Measurements from ENCODE around the gene MRPS27.
A peak's percentile ranks its signal among the peaks of the same experiment; 100 is the strongest.

The MRPS27 gene

DNA sequence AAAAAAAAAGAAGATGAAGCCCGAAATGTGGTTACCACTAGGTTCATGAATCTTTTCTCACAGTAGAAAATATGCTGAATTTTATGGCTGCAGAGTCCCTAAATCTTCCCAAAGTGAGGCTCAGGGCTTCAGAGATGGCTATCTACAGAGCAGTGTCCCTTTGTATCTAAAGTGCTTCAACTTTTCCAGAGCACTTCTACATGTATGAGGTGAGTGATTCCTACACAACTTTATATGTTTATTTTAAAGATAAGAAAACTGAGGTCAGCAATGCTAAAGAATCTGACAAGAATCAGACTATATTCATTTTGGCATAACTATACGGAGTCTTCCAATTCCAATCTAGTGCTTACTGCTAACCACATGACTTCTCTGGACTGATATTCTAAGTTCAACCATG lies 53.2 kb downstream of the MRPS27 start:
- Histone ChIP-seq H3K4me1 (ENCODE audit: control insufficient read depth, insufficient read depth, low read length, poor library complexity, severe bottlenecking) (no peaks in the 10 kb centered on the region), H3K27ac (ENCODE audit: low read depth, low read length, severe bottlenecking) (no peak overlapping the region)
- WGBS, 2 experiments (ENCODE audit: insufficient coverage in 2 of 2) = 100% methylated on average over 1 of the region's 2 CpGs

DNA sequence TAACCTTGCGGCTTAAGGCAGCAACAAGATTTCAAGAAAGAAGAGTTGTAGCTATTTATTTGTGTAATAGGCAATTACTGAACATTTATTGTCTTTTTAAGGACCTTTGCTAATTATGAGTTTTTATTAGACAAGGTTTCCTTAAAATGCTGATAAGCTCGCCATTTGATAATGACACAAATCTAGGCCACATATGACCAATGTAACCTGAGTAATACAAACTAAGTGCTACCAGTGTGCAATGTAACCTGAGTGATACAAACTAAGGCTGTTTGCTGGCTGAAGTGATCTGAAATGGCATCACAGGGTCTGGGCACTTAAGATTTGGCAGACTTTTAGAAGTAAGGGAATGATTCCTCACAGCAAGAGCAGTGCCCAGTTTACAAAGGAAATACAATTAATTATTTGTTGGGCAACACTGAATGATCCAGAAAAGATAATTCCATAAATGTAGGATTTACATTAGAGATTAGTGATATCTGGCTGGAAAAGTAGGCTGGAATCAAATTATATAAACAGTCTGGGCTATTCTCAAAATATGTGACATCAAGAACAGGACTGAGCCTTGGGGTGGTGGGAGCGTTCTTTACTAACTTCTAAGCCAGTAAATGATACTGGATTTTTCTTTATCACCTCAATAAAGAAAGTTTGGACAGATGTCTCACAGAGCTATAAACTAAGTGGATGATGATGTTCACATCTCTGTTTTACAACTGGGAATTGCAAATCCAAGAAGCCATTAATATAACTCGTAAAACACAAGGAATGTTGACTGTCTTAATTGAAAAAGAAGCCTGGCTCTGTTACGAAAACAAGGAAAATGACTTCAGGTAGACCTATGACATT lies 54.8 kb downstream of the MRPS27 start:
- Histone ChIP-seq H3K9me3 (ENCODE audit: control insufficient read depth, low read length) (no peaks in the 10 kb centered on the region), H3K4me3 (ENCODE audit: extremely low read depth, insufficient read depth, low read length, poor library complexity, severe bottlenecking) (no peak overlapping the region), H3K27ac (ENCODE audit: low read depth, low read length, severe bottlenecking) (no peak overlapping the region), H3K36me3 (ENCODE audit: control insufficient read depth, insufficient read depth, low read length) (peaks cover 3% of the 10 kb centered on the region), H3K4me1 (ENCODE audit: control insufficient read depth, insufficient read depth, low read length, poor library complexity, severe bottlenecking) (no peaks in the 10 kb centered on the region)
- 100% methylated on average over 1 to 2 of the region's 5 CpGs for WGBS, 2 experiments (ENCODE audit: insufficient coverage in 2 of 2)

More for the DNA sequence above, 53.2 kb downstream of the MRPS27 start:
- Histone ChIP-seq H3K36me3 (ENCODE audit: control insufficient read depth, insufficient read depth, low read length) (peaks cover under 1% of the 10 kb centered on the region), H3K9me3 (ENCODE audit: control insufficient read depth, low read length) (no peaks in the 10 kb centered on the region), H3K4me3 (ENCODE audit: extremely low read depth, insufficient read depth, low read length, poor library complexity, severe bottlenecking) (no peak overlapping the region)

GRCh38 chr5:72256536-72256935 lies 63.5 kb downstream of the MRPS27 start:
- peaks cover 8% of the 10 kb centered on the region for H3K36me3 ChIP-seq (ENCODE audit: control insufficient read depth, insufficient read depth, low read length)
- H3K9me3 ChIP-seq (ENCODE audit: control insufficient read depth, low read length) = no peaks in the 10 kb centered on the region
- no peak overlapping the region for H3K4me3 ChIP-seq (ENCODE audit: extremely low read depth, insufficient read depth, low read length, poor library complexity, severe bottlenecking)
- no peak overlapping the region for H3K27ac ChIP-seq (ENCODE audit: low read depth, low read length, severe bottlenecking)
- no CpG with 5 or more reads among the region's 2 CpGs for WGBS, 2 experiments (ENCODE audit: insufficient coverage in 2 of 2)
- no peaks in the 10 kb centered on the region for H3K4me1 ChIP-seq (ENCODE audit: control insufficient read depth, insufficient read depth, low read length, poor library complexity, severe bottlenecking)

DNA sequence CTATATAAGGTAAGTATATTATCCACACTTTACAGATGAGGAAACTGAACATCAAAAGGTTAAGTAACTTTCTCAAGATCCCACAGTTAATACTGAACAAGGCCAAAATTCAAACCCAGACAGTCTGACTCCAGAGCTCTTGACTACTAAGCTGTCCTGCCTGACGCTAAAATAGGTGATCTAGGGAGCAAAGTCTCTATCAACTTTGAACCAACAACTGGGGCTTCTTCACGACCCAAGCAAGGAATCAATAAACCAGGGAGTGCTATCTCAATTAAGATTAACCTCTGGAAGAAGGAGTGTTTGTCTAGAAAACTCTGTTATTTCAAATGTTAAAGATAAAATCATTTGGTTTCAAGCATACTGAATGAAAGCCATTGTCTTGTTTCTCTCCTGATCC lies 64.4 kb downstream of the MRPS27 start:
- 100% methylated on average over 1 of the region's 2 CpGs for WGBS, 2 experiments (ENCODE audit: insufficient coverage in 2 of 2)
- Histone ChIP-seq H3K36me3 (ENCODE audit: control insufficient read depth, insufficient read depth, low read length) (peaks cover 5% of the 10 kb centered on the region), H3K9me3 (ENCODE audit: control insufficient read depth, low read length) (no peaks in the 10 kb centered on the region), H3K4me3 (ENCODE audit: extremely low read depth, insufficient read depth, low read length, poor library complexity, severe bottlenecking) (no peak overlapping the region), H3K27ac (ENCODE audit: low read depth, low read length, severe bottlenecking) (no peak overlapping the region), H3K4me1 (ENCODE audit: control insufficient read depth, insufficient read depth, low read length, poor library complexity, severe bottlenecking) (no peaks in the 10 kb centered on the region)

GRCh38 chr5:72255237-72255636 lies 64.8 kb downstream of the MRPS27 start:
- no peak overlapping the region for H3K27ac ChIP-seq (ENCODE audit: low read depth, low read length, severe bottlenecking)
- H3K4me3 ChIP-seq (ENCODE audit: extremely low read depth, insufficient read depth, low read length, poor library complexity, severe bottlenecking) = no peak overlapping the region
- H3K9me3 ChIP-seq (ENCODE audit: control insufficient read depth, low read length) = no peaks in the 10 kb centered on the region
- H3K36me3 ChIP-seq (ENCODE audit: control insufficient read depth, insufficient read depth, low read length) = peaks cover 5% of the 10 kb centered on the region
- H3K4me1 ChIP-seq (ENCODE audit: control insufficient read depth, insufficient read depth, low read length, poor library complexity, severe bottlenecking) = no peaks in the 10 kb centered on the region
- 84 to 100% methylated on average over 1 to 2 of the region's 3 CpGs for WGBS, 2 experiments (ENCODE audit: insufficient coverage in 2 of 2)

DNA sequence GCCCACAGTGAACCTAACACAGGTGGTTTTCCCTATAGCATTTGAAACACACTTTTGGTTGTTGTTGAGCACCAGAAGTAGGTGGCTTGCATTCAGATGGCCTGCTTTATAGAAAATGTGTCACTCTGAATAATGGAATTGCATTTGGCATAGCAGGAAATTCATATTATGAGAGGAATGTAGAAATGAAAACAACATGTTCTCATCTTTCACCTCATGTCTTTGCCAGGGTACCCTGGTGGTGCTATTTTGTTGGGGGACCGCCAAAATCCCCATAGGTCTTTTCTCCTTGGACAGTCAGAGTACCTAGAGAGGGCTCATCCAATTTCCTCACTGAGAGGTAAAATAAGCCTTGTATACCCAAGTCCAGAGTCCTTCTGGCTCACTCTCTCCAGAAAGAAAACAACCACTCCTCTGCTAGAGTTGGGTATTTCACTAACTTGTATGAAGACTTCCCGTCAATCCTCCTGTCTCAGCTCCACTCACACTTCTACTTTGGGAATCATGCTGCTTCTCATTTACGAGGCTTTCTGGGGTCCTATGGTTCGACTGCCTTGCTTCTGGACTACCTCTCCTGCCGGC lies 67.4 kb downstream of the MRPS27 start:
- Histone ChIP-seq H3K4me3 (ENCODE audit: extremely low read depth, insufficient read depth, low read length, poor library complexity, severe bottlenecking) (no peak overlapping the region), H3K4me1 (ENCODE audit: control insufficient read depth, insufficient read depth, low read length, poor library complexity, severe bottlenecking) (peaks cover 11% of the 10 kb centered on the region), H3K27ac (ENCODE audit: low read depth, low read length, severe bottlenecking) (no peak overlapping the region), H3K36me3 (ENCODE audit: control insufficient read depth, insufficient read depth, low read length) (no peaks in the 10 kb centered on the region), H3K9me3 (ENCODE audit: control insufficient read depth, low read length) (no peaks in the 10 kb centered on the region)
- 93 to 98% methylated on average over 5 of the region's 5 CpGs for WGBS, 2 experiments (ENCODE audit: insufficient coverage in 2 of 2)

GRCh38 chr5:72252008-72252407 lies 68.0 kb downstream of the MRPS27 start:
- Histone ChIP-seq H3K27ac (ENCODE audit: low read depth, low read length, severe bottlenecking) (no peak overlapping the region), H3K36me3 (ENCODE audit: control insufficient read depth, insufficient read depth, low read length) (no peaks in the 10 kb centered on the region), H3K4me3 (ENCODE audit: extremely low read depth, insufficient read depth, low read length, poor library complexity, severe bottlenecking) (no peak overlapping the region), H3K9me3 (ENCODE audit: control insufficient read depth, low read length) (no peaks in the 10 kb centered on the region), H3K4me1 (ENCODE audit: control insufficient read depth, insufficient read depth, low read length, poor library complexity, severe bottlenecking) (peaks cover 14% of the 10 kb centered on the region)

GRCh38 chr5:72251386-72251785 lies 68.7 kb downstream of the MRPS27 start:
- Histone ChIP-seq H3K9me3 (ENCODE audit: control insufficient read depth, low read length) (no peaks in the 10 kb centered on the region), H3K27ac (ENCODE audit: low read depth, low read length, severe bottlenecking) (no peak overlapping the region), H3K4me3 (ENCODE audit: extremely low read depth, insufficient read depth, low read length, poor library complexity, severe bottlenecking) (no peak overlapping the region), H3K4me1 (ENCODE audit: control insufficient read depth, insufficient read depth, low read length, poor library complexity, severe bottlenecking) (peaks cover 20% of the 10 kb centered on the region), H3K36me3 (ENCODE audit: control insufficient read depth, insufficient read depth, low read length) (no peaks in the 10 kb centered on the region)
- 100% methylated on average over 1 of the region's 1 CpG; no CpG with 5 or more reads in 1 of the 2 experiments for WGBS, 2 experiments (ENCODE audit: insufficient coverage in 2 of 2)

DNA sequence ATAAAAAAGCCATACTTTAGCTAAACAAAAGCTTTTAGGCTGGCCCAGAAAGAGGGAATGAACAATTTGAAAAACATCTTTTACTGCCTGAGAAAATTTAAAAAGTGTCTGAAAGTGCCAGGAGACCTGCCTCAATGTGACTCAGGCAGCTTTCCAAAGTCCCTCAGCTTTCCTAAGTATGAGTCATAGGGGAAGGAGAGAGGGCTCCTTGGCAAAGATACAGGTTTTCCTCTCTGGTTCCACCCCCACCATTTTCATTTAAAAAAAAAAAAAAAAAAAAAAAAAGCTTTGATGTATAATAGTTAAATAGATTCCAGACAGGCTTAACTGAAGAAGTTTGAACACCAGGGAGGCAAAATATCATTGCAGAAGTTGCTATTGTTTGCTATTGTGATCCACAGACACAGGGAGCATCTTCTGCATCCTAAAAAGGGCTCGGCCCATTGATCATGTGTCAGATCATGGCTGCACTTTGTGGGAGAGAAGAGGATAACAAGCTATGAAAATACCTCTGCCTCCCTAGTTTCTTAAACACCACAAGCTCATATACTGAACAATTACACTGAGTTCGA lies 71.5 kb downstream of the MRPS27 start:
- no peaks in the 10 kb centered on the region for H3K9me3 ChIP-seq (ENCODE audit: control insufficient read depth, low read length)
- peaks cover 31% of the 10 kb centered on the region for H3K4me1 ChIP-seq (ENCODE audit: control insufficient read depth, insufficient read depth, low read length, poor library complexity, severe bottlenecking)
- no peak overlapping the region for H3K4me3 ChIP-seq (ENCODE audit: extremely low read depth, insufficient read depth, low read length, poor library complexity, severe bottlenecking)
- 83% methylated on average over 2 of the region's 2 CpGs; no CpG with 5 or more reads in 1 of the 2 experiments for WGBS, 2 experiments (ENCODE audit: insufficient coverage in 2 of 2)
- H3K36me3 ChIP-seq (ENCODE audit: control insufficient read depth, insufficient read depth, low read length) = no peaks in the 10 kb centered on the region
- peak overlapping the region; percentile 39 for H3K27ac ChIP-seq (ENCODE audit: low read depth, low read length, severe bottlenecking)

GRCh38 chr5:72246954-72247442 lies 73.0 kb downstream of the MRPS27 start:
- Histone ChIP-seq H3K36me3 (ENCODE audit: control insufficient read depth, insufficient read depth, low read length) (no peaks in the 10 kb centered on the region), H3K9me3 (ENCODE audit: control insufficient read depth, low read length) (no peaks in the 10 kb centered on the region), H3K4me3 (ENCODE audit: extremely low read depth, insufficient read depth, low read length, poor library complexity, severe bottlenecking) (no peak overlapping the region), H3K4me1 (ENCODE audit: control insufficient read depth, insufficient read depth, low read length, poor library complexity, severe bottlenecking) (peaks cover 36% of the 10 kb centered on the region), H3K27ac (ENCODE audit: low read depth, low read length, severe bottlenecking) (peak overlapping the region; percentile 68)
- WGBS, 2 experiments (ENCODE audit: insufficient coverage in 2 of 2) = 83 to 100% methylated on average over 1 to 2 of the region's 4 CpGs
